ENCODE results near the gene SYNPR. TPM values are rescaled to one million over a fixed set of nuclear protein-coding genes. Genes with fewer than 3 reads are reported as not detected.

Gene SYNPR
- total RNA-seq, 1 experiment from 2014 or later: 17.6 TPM

GRCh38 chr3:63349583-63350573 lies 71.8 kb downstream of the SYNPR start:
- Histone ChIP-seq H3K4me1 (ENCODE audit: insufficient read depth, low read length, poor library complexity, severe bottlenecking) (peaks cover 6% of the 10 kb centered on the region), H3K27me3 (replicated peaks; ENCODE audit: insufficient read depth, low read depth, low read length, poor library complexity) (no peaks in the 10 kb centered on the region), H3K9me3 (ENCODE audit: low read depth, low read length, poor library complexity, severe bottlenecking) (no peaks in the 10 kb centered on the region), H3K4me3 (ENCODE audit: low read depth, low read length, poor library complexity, severe bottlenecking) (no peak overlapping the region), H3K27ac (ENCODE audit: low read depth, low read length, poor library complexity, severe bottlenecking) (no peak overlapping the region), H3K36me3 (ENCODE audit: insufficient read depth, low read length, poor library complexity, severe bottlenecking) (no peaks in the 10 kb centered on the region)
- BruUV-seq (replicated peaks): no TSS peak
- TF ChIP-seq CTCF (conservative IDR thresholded peaks at IDR 0.05; ENCODE audit: low read depth, low read length): peak; percentile 72
- no peak for TF ChIP-seq EZH2 (IDR thresholded peaks at IDR 0.05; ENCODE audit: borderline replicate concordance, low read depth, low read length, poor library complexity, severe bottlenecking)
- CTCF ChIA-PET: interaction anchor here (1.4 to 1.5 kb wide), 2 partner anchors 468 to 469 kb away, joined by 3 to 4 read pairs; partner anchors contain the start of gene C3orf49
- DNase-seq (ENCODE audit: low spot score): peak; percentile 68
- POLR2A ChIA-PET (ENCODE audit: low non-redundant PET): interaction anchor here (0.7 kb wide), 1 partner anchor 662 kb away, joined by 3 read pairs; no protein-coding TSS in a partner anchor
- intact Hi-C loops (cut with micrococcal nuclease; ENCODE audit: unreplicated experiment): loop anchor here (2.0 to 10.0 kb wide), 4 partner anchors 215 to 1135 kb away; no protein-coding TSS in a partner anchor

GRCh38 chr3:63351159-63352007 lies 73.3 kb downstream of the SYNPR start:
- H3K4me1 ChIP-seq (ENCODE audit: insufficient read depth, low read length, poor library complexity, severe bottlenecking): no peaks in the 10 kb centered on the region
- intact Hi-C loops (cut with micrococcal nuclease; ENCODE audit: unreplicated experiment): loop anchor here (1.0 to 10.0 kb wide), 3 partner anchors 441 to 643 kb away; no protein-coding TSS in a partner anchor
- POLR2A ChIA-PET (ENCODE audit: low non-redundant PET): no interaction called here
- H3K27ac ChIP-seq (ENCODE audit: low read depth, low read length, poor library complexity, severe bottlenecking): no peak overlapping the region
- H3K36me3 ChIP-seq (ENCODE audit: insufficient read depth, low read length, poor library complexity, severe bottlenecking): no peaks in the 10 kb centered on the region
- no TSS peak for BruUV-seq (replicated peaks)
- no peak overlapping the region for H3K4me3 ChIP-seq (ENCODE audit: low read depth, low read length, poor library complexity, severe bottlenecking)
- CTCF ChIA-PET: interaction anchor here (0.5 to 1.5 kb wide), 3 partner anchors 464 to 468 kb away, joined by 3 to 4 read pairs (median 3); partner anchors contain the start of gene C3orf49
- no peaks in the 10 kb centered on the region for H3K9me3 ChIP-seq (ENCODE audit: low read depth, low read length, poor library complexity, severe bottlenecking)
- H3K27me3 ChIP-seq (replicated peaks; ENCODE audit: insufficient read depth, low read depth, low read length, poor library complexity): no peaks in the 10 kb centered on the region
- peak; percentile 71 for TF ChIP-seq CTCF (conservative IDR thresholded peaks at IDR 0.05; ENCODE audit: low read depth, low read length)
- TF ChIP-seq EZH2 (IDR thresholded peaks at IDR 0.05; ENCODE audit: borderline replicate concordance, low read depth, low read length, poor library complexity, severe bottlenecking): no peak
- peak; percentile 63 for DNase-seq (ENCODE audit: low spot score)

GRCh38 chr3:63352008-63352279 lies 73.8 kb downstream of the SYNPR start:
- no peaks in the 10 kb centered on the region for H3K4me1 ChIP-seq (ENCODE audit: insufficient read depth, low read length, poor library complexity, severe bottlenecking)
- H3K27me3 ChIP-seq (replicated peaks; ENCODE audit: insufficient read depth, low read depth, low read length, poor library complexity): no peaks in the 10 kb centered on the region
- H3K9me3 ChIP-seq (ENCODE audit: low read depth, low read length, poor library complexity, severe bottlenecking): no peaks in the 10 kb centered on the region
- BruUV-seq (replicated peaks): no TSS peak
- no peaks in the 10 kb centered on the region for H3K36me3 ChIP-seq (ENCODE audit: insufficient read depth, low read length, poor library complexity, severe bottlenecking)
- ChIA-PET CTCF (no interaction called here), POLR2A (ENCODE audit: low non-redundant PET) (no interaction called here)
- no peak for TF ChIP-seq CTCF (conservative IDR thresholded peaks at IDR 0.05; ENCODE audit: low read depth, low read length)
- TF ChIP-seq EZH2 (IDR thresholded peaks at IDR 0.05; ENCODE audit: borderline replicate concordance, low read depth, low read length, poor library complexity, severe bottlenecking): no peak
- no peak overlapping the region for H3K4me3 ChIP-seq (ENCODE audit: low read depth, low read length, poor library complexity, severe bottlenecking)
- DNase-seq (ENCODE audit: low spot score): no peak
- no peak overlapping the region for H3K27ac ChIP-seq (ENCODE audit: low read depth, low read length, poor library complexity, severe bottlenecking)
- intact Hi-C loops (cut with micrococcal nuclease; ENCODE audit: unreplicated experiment): loop anchor here (10.0 kb wide), 1 partner anchor 643 kb away; no protein-coding TSS in a partner anchor

All from A673 (cell line).